A549 (cell line): ENCODE results near the gene ELP2. TPM values are rescaled to one million over a fixed set of nuclear protein-coding genes. Genes with fewer than 3 reads are reported as not detected.
A peak's percentile ranks its signal among the peaks of the same experiment; 100 is the strongest.

ENCODE experiments used
- ATAC-seq, 2 experiments: fragments of 200-7000 bp in 1 of 2; fragments of >200 bp in 1 of 2; cut with Nextera tagmentation in 1 of 2; cut with Tn5 transposase in 1 of 2; 3 replicates each; pipeline versions ENCODE4 v1.8.0 to v1.9.1; 2018 to 2020; ENCODE audit warnings: mild to moderate bottlenecking in 1 of 2, moderate library complexity in 1 of 2
- CTCF ChIA-PET: fragments of 300-600 bp; sonication (Branson Sonifier 250); formaldehyde crosslinking; extraction: SDS; loops from one replicate; lab custom pipeline; 2021; ENCODE audit warnings: antibody characterized with exemption, inconsistent platforms; lab: Yijun Ruan, JAX
- POLR2A ChIA-PET: fragments of 350-600 bp; formaldehyde crosslinking; extraction: SDS; loops from one replicate; lab custom pipeline; 2021; ENCODE audit warnings: antibody characterized with exemption, inconsistent platforms; lab: Yijun Ruan, JAX
- DNase-seq, 2 experiments: peaks; one replicate each; pipeline versions ENCODE4 v3.0.0 to v3.0.0-alpha.2; 2011 to 2016; ENCODE audit warnings: low read depth in 1 of 2, low spot score in 1 of 2
- FAIRE-seq: peaks from 2 replicates; lab custom pipeline; 2011; peaks lifted over from hg19 to GRCh38; lab: Jason Lieb, UNC
- H3K27ac ChIP-seq, 2 experiments: fragments of >200 bp; sonication (Bioruptor Twin); formaldehyde crosslinking; 3 replicates each; pipeline ENCODE4 v1.5.1; 2016 to 2017
- H3K4me1 ChIP-seq: fragments of >200 bp; sonication (Bioruptor Twin); formaldehyde crosslinking; 3 replicates; pipeline ENCODE4 v1.6.1; 2016
- H3K4me2 ChIP-seq: fragments of >200 bp; sonication (Bioruptor Twin); formaldehyde crosslinking; 3 replicates; pipeline ENCODE4 v1.6.1; 2016
- H3K4me3 ChIP-seq: fragments of >200 bp; sonication (Bioruptor Twin); formaldehyde crosslinking; 3 replicates; pipeline ENCODE4 v1.5.1; 2016
- H3K9me3 ChIP-seq: fragments of >200 bp; sonication (Bioruptor Twin); formaldehyde crosslinking; 3 replicates; pipeline ENCODE4 v1.6.1; 2016
- BHLHE40 ChIP-seq: IDR thresholded peaks from 2 replicates; pipeline ENCODE4 v1.6.1; 2012; ENCODE audit warnings: low read depth, low read length, inconsistent platforms
- CBX2 ChIP-seq: fragments of 200-600 bp; sonication (generic); IDR thresholded peaks from 2 replicates; pipeline ENCODE4 v1.6.1; 2016; ENCODE audit warnings: low read depth, mild to moderate bottlenecking, borderline replicate concordance
- CHD4 ChIP-seq: fragments of 200-600 bp; sonication (generic); IDR thresholded peaks from 2 replicates; pipeline ENCODE4 v1.6.1; 2016; ENCODE audit warnings: antibody characterized with exemption, mild to moderate bottlenecking, borderline replicate concordance
- EHMT2 ChIP-seq: fragments of 200-600 bp; sonication (generic); IDR thresholded peaks from 2 replicates; pipeline ENCODE4 v1.6.1; 2016; ENCODE audit warnings: antibody characterized with exemption, low read depth, mild to moderate bottlenecking, moderate library complexity
- EP300 ChIP-seq, 2 experiments: fragments of >200 bp; sonication (Bioruptor Twin); formaldehyde crosslinking; IDR thresholded peaks; 2 replicates in 1 of 2; 3 replicates in 1 of 2; pipeline ENCODE4 v1.6.1; 2016 to 2017
- FOXS1 ChIP-seq: fragments of 250-450 bp; sonication (Bioruptor Pico); IDR thresholded peaks from 2 replicates; pipeline ENCODE4 v1.5.0; 2020; ENCODE audit warnings: mild to moderate bottlenecking, moderate library complexity
- JUN ChIP-seq, 2 experiments: fragments of >200 bp; sonication (Bioruptor Twin); formaldehyde crosslinking; IDR thresholded peaks; 2 replicates in 1 of 2; 3 replicates in 1 of 2; pipeline ENCODE4 v1.6.1; 2016 to 2017
- MAZ ChIP-seq: fragments of 150-350 bp; IDR thresholded peaks from 2 replicates; pipeline ENCODE4 v1.6.1; 2014; ENCODE audit warnings: antibody characterized with exemption, low read depth, low read length, borderline replicate concordance
- MYC ChIP-seq: IDR thresholded peaks from 2 replicates; pipeline ENCODE4 v1.6.1; 2012; ENCODE audit warnings: mild to moderate bottlenecking, inconsistent platforms, low read length, improper control_type of control experiment, borderline replicate concordance
- POLR2AphosphoS2 ChIP-seq: conservative IDR thresholded peaks from 2 replicates; pipeline ENCODE4 v1.6.1; 2012; ENCODE audit warnings: low read length, improper control_type of control experiment, inconsistent platforms
- RAD21 ChIP-seq, 2 experiments: fragments of >200 bp in 1 of 2; sonication (Bioruptor Twin) in 1 of 2; formaldehyde crosslinking in 1 of 2; IDR thresholded peaks in 1 of 2; conservative IDR thresholded peaks in 1 of 2; 2 replicates in 1 of 2; 3 replicates in 1 of 2; pipeline ENCODE4 v1.6.1; 2012 to 2018; ENCODE audit warnings: inconsistent platforms in 1 of 2
- ZNF302 ChIP-seq: fragments of 250-450 bp; sonication (Bioruptor Pico); IDR thresholded peaks from 2 replicates; pipeline ENCODE4 v1.9.0; 2021; ENCODE audit warnings: inconsistent platforms, mild to moderate bottlenecking, moderate library complexity
- ZSCAN20 ChIP-seq: fragments of 250-450 bp; sonication (Bioruptor Pico); IDR thresholded peaks from 2 replicates; pipeline ENCODE4 v1.8.0; 2022; ENCODE audit warnings: mild to moderate bottlenecking, moderate library complexity
- WGBS: methylation state at CpG from one replicate; pipeline ENCODE4 v1.1.6; 2017; ENCODE audit errors: missing lambda C conversion rate; 5-methylcytosine and 5-hydroxymethylcytosine counted together
- polyA plus RNA-seq, 4 experiments: library from polyadenylated mRNA; depleted of rRNA in 3 of 4; stranded (reverse); fragments of >200 nt; fragmentation: RNase III in 1 of 4; extraction: RNeasy Plus Mini Kit Qiagen cat#74134 plus additional on column Dnase treatment in 1 of 4; gene quantifications; 2 replicates in 3 of 4; 3 replicates in 1 of 4; pipeline ENCODE4 v1.2.3, GENCODE V29; 2011 to 2017
- TF ChIP-seq, protein P1 (sequence below): fragments of 450-650 bp; IDR thresholded peaks from 2 replicates; pipeline ENCODE4 v1.6.1; 2014; ENCODE audit warnings: antibody characterized with exemption
- TF ChIP-seq, protein P2 (sequence below): fragments of 150-350 bp; IDR thresholded peaks from 2 replicates; pipeline ENCODE4 v1.6.1; 2014; ENCODE audit warnings: low read depth, mild to moderate bottlenecking, low read length
- TF ChIP-seq, protein P3 (sequence below): IDR thresholded peaks from 2 replicates; pipeline ENCODE4 v1.6.1; 2012; ENCODE audit warnings: low read depth, borderline replicate concordance
- TF ChIP-seq, protein P4 (sequence below): fragments of 250-450 bp; sonication (Bioruptor Pico); IDR thresholded peaks from 2 replicates; pipeline ENCODE4 v1.5.0; 2020; ENCODE audit warnings: low read depth, mild to moderate bottlenecking, moderate library complexity
- TF ChIP-seq, protein P5 (sequence below): IDR thresholded peaks from 2 replicates; pipeline ENCODE4 v1.6.1; 2012
- TF ChIP-seq, protein P6 (sequence below): fragments of 250-450 bp; sonication (Bioruptor Pico); IDR thresholded peaks from 2 replicates; pipeline ENCODE4 v1.5.0; 2021; ENCODE audit warnings: mild to moderate bottlenecking, moderate library complexity, borderline replicate concordance
- TF ChIP-seq, protein P7 (sequence below): fragments of >200 bp; sonication (Bioruptor Twin); formaldehyde crosslinking; IDR thresholded peaks from 2 replicates; pipeline ENCODE4 v1.6.1; 2016

The ELP2 gene
- polyA plus RNA-seq, 2 of the 4 experiments (the other 2 are of a cell fraction), result 28.8 to 73.4 TPM

DNA sequence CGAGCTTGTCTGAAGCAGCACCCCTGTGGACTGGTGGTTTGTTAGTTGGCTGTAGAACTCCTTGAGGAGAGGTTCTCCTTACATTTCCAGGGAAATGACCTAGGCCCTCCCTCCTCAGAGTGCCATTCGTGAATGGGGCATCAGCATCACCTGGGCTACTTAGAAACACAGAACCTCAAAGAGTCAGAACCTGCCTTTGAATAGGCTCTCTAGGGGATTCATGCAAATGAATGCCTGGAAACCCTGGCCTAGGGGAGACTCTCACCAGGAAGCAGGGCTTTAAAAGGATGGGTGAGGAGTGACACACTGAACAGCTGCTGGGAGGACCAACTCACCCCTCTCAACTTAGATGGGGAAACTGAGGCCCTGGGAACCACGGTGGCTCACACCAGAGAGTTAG lies 55.5 kb downstream of the ELP2 start (continued):
- TF ChIP-seq, protein P1, sequence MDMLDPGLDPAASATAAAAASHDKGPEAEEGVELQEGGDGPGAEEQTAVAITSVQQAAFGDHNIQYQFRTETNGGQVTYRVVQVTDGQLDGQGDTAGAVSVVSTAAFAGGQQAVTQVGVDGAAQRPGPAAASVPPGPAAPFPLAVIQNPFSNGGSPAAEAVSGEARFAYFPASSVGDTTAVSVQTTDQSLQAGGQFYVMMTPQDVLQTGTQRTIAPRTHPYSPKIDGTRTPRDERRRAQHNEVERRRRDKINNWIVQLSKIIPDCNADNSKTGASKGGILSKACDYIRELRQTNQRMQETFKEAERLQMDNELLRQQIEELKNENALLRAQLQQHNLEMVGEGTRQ, result no peak
- TF ChIP-seq ZNF302 (CRISPR knock-in tag) (no peak), POLR2AphosphoS2 (no peak), BHLHE40 (no peak)
- TF ChIP-seq, protein P2, sequence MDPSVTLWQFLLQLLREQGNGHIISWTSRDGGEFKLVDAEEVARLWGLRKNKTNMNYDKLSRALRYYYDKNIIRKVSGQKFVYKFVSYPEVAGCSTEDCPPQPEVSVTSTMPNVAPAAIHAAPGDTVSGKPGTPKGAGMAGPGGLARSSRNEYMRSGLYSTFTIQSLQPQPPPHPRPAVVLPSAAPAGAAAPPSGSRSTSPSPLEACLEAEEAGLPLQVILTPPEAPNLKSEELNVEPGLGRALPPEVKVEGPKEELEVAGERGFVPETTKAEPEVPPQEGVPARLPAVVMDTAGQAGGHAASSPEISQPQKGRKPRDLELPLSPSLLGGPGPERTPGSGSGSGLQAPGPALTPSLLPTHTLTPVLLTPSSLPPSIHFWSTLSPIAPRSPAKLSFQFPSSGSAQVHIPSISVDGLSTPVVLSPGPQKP, result no peak
- TF ChIP-seq, protein P3, sequence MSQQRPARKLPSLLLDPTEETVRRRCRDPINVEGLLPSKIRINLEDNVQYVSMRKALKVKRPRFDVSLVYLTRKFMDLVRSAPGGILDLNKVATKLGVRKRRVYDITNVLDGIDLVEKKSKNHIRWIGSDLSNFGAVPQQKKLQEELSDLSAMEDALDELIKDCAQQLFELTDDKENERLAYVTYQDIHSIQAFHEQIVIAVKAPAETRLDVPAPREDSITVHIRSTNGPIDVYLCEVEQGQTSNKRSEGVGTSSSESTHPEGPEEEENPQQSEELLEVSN, result no peak

DNA sequence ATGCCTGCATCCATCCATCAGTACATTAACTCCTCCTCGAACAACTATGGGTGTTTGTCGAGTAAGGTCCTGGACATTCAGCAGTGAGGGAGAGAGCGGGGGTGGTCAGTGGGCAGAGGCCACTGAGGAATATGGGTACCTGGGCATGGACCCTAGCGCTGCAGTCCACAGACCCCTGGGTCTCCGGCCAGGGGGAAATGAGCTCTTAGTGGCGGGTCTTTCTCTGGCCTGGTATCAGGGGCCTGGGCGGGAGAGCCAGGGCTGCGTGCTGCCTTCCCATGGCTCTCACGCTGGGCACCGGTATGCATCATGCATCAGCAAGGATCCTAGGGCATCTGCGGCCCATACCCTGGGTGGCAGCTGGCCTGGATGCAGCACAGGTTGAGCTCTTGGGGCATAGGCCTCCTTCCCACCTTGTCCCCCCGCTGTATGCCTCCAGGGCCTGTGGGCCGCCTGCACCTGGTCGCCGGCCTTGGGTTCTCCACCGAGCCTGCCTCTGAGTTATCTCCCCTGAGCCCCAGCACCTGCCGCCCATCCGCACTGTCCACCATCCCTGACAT lies 56.3 kb downstream of the ELP2 start:
- no peak for ATAC-seq
- FAIRE-seq, result no peak
- CTCF ChIA-PET, result no interaction called here
- no peak for TF ChIP-seq ZSCAN20 (CRISPR knock-in tag)
- TF ChIP-seq, protein P4, sequence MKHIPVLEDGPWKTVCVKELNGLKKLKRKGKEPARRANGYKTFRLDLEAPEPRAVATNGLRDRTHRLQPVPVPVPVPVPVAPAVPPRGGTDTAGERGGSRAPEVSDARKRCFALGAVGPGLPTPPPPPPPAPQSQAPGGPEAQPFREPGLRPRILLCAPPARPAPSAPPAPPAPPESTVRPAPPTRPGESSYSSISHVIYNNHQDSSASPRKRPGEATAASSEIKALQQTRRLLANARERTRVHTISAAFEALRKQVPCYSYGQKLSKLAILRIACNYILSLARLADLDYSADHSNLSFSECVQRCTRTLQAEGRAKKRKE, result no peak
- no peak for TF ChIP-seq RAD21 (conservative IDR thresholded peaks at IDR 0.05 in 1 of 2, IDR thresholded peaks at IDR 0.05 in 1 of 2)
- no peak for TF ChIP-seq EP300 (IDR thresholded peaks at IDR 0.05)
- TF ChIP-seq MAZ, result no peak
- TF ChIP-seq, protein P2, result no peak
- TF ChIP-seq EHMT2, result no peak
- TF ChIP-seq, protein P5, sequence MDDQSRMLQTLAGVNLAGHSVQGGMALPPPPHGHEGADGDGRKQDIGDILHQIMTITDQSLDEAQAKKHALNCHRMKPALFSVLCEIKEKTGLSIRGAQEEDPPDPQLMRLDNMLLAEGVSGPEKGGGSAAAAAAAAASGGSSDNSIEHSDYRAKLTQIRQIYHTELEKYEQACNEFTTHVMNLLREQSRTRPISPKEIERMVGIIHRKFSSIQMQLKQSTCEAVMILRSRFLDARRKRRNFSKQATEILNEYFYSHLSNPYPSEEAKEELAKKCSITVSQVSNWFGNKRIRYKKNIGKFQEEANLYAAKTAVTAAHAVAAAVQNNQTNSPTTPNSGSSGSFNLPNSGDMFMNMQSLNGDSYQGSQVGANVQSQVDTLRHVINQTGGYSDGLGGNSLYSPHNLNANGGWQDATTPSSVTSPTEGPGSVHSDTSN, result no peak
- TF ChIP-seq MYC, result no peak
- TF ChIP-seq, protein P6, sequence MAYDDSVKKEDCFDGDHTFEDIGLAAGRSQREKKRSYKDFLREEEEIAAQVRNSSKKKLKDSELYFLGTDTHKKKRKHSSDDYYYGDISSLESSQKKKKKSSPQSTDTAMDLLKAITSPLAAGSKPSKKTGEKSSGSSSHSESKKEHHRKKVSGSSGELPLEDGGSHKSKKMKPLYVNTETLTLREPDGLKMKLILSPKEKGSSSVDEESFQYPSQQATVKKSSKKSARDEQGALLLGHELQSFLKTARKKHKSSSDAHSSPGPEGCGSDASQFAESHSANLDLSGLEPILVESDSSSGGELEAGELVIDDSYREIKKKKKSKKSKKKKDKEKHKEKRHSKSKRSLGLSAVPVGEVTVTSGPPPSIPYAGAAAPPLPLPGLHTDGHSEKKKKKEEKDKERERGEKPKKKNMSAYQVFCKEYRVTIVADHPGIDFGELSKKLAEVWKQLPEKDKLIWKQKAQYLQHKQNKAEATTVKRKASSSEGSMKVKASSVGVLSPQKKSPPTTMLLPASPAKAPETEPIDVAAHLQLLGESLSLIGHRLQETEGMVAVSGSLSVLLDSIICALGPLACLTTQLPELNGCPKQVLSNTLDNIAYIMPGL, result no peak
- TF ChIP-seq CBX2, result no peak
- TF ChIP-seq CHD4, result no peak
- no peak for TF ChIP-seq FOXS1
- TF ChIP-seq, protein P1, result no peak
- TF ChIP-seq, protein P7, sequence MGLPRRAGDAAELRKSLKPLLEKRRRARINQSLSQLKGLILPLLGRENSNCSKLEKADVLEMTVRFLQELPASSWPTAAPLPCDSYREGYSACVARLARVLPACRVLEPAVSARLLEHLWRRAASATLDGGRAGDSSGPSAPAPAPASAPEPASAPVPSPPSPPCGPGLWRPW, result no peak
- no peak for TF ChIP-seq JUN (IDR thresholded peaks at IDR 0.05)
- WGBS, result 100% methylated on average over 9 of the region's 18 CpGs
- Histone ChIP-seq H3K4me1 (peaks cover 11% of the 10 kb centered on the region; the same call in 2 of the 3 replicates), H3K27ac (no peak overlapping the region), H3K4me2 (peak overlapping the region; percentile 89), H3K4me3 (no peak overlapping the region), H3K9me3 (no peaks in the 10 kb centered on the region)
- no peak for DNase-seq
- POLR2A ChIA-PET, result no interaction called here
